Measurements from ENCODE around the gene IMPACT. TPM values are rescaled to one million over a fixed set of nuclear protein-coding genes. Genes with fewer than 3 reads are reported as not detected.
A peak's percentile ranks its signal among the peaks of the same experiment; 100 is the strongest.

IMPACT gene
- total and polyA plus RNA-seq, 2 of the 8 experiments (the other 6 are each of a cell fraction or from before 2014, with no cell fraction given), result 31.1 to 44.6 TPM

- Histone ChIP-seq H3K79me1 (ENCODE audit: low read depth, low read length) (no peaks in the 10 kb centered on the region), H3K9ac (replicated peaks in 1 of 4; ENCODE audit: extremely low read depth in 1 of 4, low read depth in 3 of 4, low read length in 3 of 4) (no peak overlapping the region), H3K27me3 (replicated peaks in 1 of 4; ENCODE audit: control insufficient read depth in 3 of 4, extremely low read depth in 1 of 4, insufficient read depth in 3 of 4, low read length in 3 of 4) (no peaks in the 10 kb centered on the region), H2BK120ac (replicated peaks; ENCODE audit: low read depth, low read length) (no peak overlapping the region), H3K23ac (ENCODE audit: insufficient read length) (no peak overlapping the region), H3K4ac (replicated peaks; ENCODE audit: insufficient read length, low read depth, low read length) (no peak overlapping the region), H2AFZ (ENCODE audit: low read length) (no peak overlapping the region), H3K27ac (ENCODE audit: low read depth, low read length) (no peak overlapping the region), H3K4me3 (ENCODE audit: extremely low read depth in 1 of 4, insufficient read depth in 2 of 4, low read depth in 3 of 4, low read length in 4 of 4) (no peak overlapping the region), H2BK5ac (ENCODE audit: low read depth, low read length) (no peak overlapping the region), H3K18ac (ENCODE audit: extremely low read depth, low read length) (no peak overlapping the region), H3K79me2 (ENCODE audit: control insufficient read depth in 1 of 2, insufficient read depth in 2 of 2, low read length in 2 of 2) (no peaks in the 10 kb centered on the region), H2BK20ac (ENCODE audit: low read length) (no peak overlapping the region), H3K36me3 (ENCODE audit: control insufficient read depth in 2 of 4, insufficient read depth in 4 of 4, low read length in 3 of 4) (peaks cover 4 to 80% (median 34%) of the 10 kb centered on the region in 4 experiments), H2BK15ac (ENCODE audit: low read length) (no peak overlapping the region), H4K5ac (ENCODE audit: insufficient read length, low read depth, low read length) (no peak overlapping the region), H3K14ac (ENCODE audit: insufficient read length) (no peak overlapping the region), H2AK5ac (ENCODE audit: low read depth, low read length) (no peak overlapping the region), H3K4me2 (ENCODE audit: insufficient read depth in 1 of 2, low read depth in 2 of 2, low read length in 2 of 2) (no peak overlapping the region), H4K91ac (replicated peaks; ENCODE audit: insufficient read length, low read length) (no peak overlapping the region), H2BK12ac (ENCODE audit: low read depth, low read length) (no peak overlapping the region), H3K4me1 (replicated peaks in 1 of 4; ENCODE audit: control insufficient read depth in 3 of 4, insufficient read depth in 4 of 4, low read length in 3 of 4) (no peaks in the 10 kb centered on the region), H4K20me1 (replicated peaks in 1 of 2; ENCODE audit: control insufficient read depth in 1 of 2, insufficient read depth in 2 of 2, low read length in 2 of 2) (peaks cover 0 to 2% of the 10 kb centered on the region in 2 experiments), H3K9me3 (ENCODE audit: insufficient read depth in 2 of 2, low read depth in 1 of 2, low read length in 1 of 2) (no peaks in the 10 kb centered on the region), H3K23me2 (ENCODE audit: low read depth, low read length) (no peaks in the 10 kb centered on the region), H4K8ac (ENCODE audit: extremely low read depth, insufficient read depth, low read length) (no peak overlapping the region), H3K56ac (replicated peaks; ENCODE audit: insufficient read length, low read depth, low read length) (no peak overlapping the region)
- FAIRE-seq, result no peak
- TF ChIP-seq HDAC6 (IDR thresholded peaks at IDR 0.05; ENCODE audit: low read depth, low read length), result no peak
- no peak for TF ChIP-seq TCF12 (IDR thresholded peaks at IDR 0.05; ENCODE audit: low read depth, low read length)
- TF ChIP-seq RAD21 (IDR thresholded peaks at IDR 0.05 in 1 of 2, conservative IDR thresholded peaks at IDR 0.05 in 1 of 2; ENCODE audit: low read depth in 2 of 2, low read length in 2 of 2), result peak; percentile 18 to 23; a peak in 3 of 4 replicates
- TF ChIP-seq, protein P1, sequence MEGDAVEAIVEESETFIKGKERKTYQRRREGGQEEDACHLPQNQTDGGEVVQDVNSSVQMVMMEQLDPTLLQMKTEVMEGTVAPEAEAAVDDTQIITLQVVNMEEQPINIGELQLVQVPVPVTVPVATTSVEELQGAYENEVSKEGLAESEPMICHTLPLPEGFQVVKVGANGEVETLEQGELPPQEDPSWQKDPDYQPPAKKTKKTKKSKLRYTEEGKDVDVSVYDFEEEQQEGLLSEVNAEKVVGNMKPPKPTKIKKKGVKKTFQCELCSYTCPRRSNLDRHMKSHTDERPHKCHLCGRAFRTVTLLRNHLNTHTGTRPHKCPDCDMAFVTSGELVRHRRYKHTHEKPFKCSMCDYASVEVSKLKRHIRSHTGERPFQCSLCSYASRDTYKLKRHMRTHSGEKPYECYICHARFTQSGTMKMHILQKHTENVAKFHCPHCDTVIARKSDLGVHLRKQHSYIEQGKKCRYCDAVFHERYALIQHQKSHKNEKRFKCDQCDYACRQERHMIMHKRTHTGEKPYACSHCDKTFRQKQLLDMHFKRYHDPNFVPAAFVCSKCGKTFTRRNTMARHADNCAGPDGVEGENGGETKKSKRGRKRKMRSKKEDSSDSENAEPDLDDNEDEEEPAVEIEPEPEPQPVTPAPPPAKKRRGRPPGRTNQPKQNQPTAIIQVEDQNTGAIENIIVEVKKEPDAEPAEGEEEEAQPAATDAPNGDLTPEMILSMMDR (IDR thresholded peaks at IDR 0.05; ENCODE audit: control extremely low read depth in 1 of 3, insufficient read depth in 1 of 3, low read depth in 1 of 3, low read length in 3 of 3), result peak in 2 of 3 experiments; percentile 11 to 18; a peak in 2 of 4 replicates
- ChIA-PET CTCF (ENCODE audit: partially characterized antibody) (interaction anchor here (0.6 to 1.4 kb wide), 20 partner anchors 11 to 1830 kb away, joined by 3 to 11 read pairs (median 4); no protein-coding TSS in a partner anchor), POLR2A (ENCODE audit: partially characterized antibody) (interaction anchor here (1.1 kb wide), 1 partner anchor 9 kb away, joined by 4 read pairs; no protein-coding TSS in a partner anchor)
- no peak for DNase-seq (ENCODE audit: low read depth in 1 of 2, low spot score in 2 of 2)
- 81% methylated on average over 1 of the region's 1 CpG; no CpG with 5 or more reads in 1 of the 2 experiments for WGBS, 2 experiments (ENCODE audit: extremely low coverage in 1 of 2, insufficient coverage in 1 of 2, insufficient read length in 1 of 2, insufficient replicate concordance in 2 of 2, low coverage in 1 of 2, low lambda C conversion rate in 2 of 2, missing lambda C conversion rate in 1 of 2)
Observed at GRCh38 chr18:24446953-24447538, 20.6 kb downstream of the IMPACT start.

Data from H1 (cell line).